ENCODE results near the gene EZR.

The EZR gene

DNA sequence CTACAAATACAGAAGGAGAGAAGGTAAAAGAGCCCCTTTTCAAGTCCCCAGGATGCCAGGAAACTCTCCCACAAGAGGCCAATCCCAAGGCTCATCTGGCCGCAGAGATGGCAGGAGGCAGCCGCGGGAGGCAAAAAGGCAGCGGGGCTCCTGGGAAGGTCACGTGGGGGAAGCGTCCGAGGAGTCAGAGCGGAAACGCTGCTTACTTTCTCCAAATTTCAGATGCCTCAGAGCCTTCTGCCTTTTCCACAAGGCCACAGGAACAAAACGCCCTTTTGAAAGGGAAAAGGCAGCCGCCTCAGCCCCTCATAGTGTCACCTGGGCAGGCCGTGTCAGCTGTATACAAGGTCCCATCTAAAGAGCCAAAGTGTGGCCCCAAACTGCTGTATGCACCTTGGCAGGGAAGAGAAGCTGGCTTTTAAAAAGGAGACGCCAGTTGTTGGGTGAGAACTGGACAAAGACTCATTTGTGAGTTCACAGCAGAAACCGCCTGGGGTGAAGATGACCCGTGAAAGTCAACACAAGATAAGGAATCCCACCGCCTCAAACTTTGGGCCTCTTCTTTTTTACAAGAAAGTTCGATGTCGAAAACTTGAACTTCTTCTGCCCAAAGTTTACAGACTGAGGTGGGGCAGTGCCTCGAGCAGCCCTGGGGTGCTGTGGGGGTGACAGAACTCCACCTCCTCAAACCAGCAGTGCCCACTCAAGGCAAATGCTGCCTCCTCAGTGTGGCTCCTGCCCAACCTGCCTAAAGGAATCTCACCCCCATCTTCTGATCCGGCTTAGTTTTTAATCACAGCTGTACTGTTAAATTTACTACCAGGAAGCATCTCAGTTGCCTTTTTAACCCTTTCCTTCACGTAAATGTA is 45.4 kb downstream of the EZR start (continued):
- TF ChIP-seq GLIS1 (tag by site-specific recombination; IDR thresholded peaks at IDR 0.05): no peak
- TF ChIP-seq ZNF776 (tag by site-specific recombination; IDR thresholded peaks at IDR 0.05; ENCODE audit: borderline replicate concordance): no peak
- no peak for TF ChIP-seq WT1 (tag by site-specific recombination; IDR thresholded peaks at IDR 0.05)
- TF ChIP-seq, protein P1, sequence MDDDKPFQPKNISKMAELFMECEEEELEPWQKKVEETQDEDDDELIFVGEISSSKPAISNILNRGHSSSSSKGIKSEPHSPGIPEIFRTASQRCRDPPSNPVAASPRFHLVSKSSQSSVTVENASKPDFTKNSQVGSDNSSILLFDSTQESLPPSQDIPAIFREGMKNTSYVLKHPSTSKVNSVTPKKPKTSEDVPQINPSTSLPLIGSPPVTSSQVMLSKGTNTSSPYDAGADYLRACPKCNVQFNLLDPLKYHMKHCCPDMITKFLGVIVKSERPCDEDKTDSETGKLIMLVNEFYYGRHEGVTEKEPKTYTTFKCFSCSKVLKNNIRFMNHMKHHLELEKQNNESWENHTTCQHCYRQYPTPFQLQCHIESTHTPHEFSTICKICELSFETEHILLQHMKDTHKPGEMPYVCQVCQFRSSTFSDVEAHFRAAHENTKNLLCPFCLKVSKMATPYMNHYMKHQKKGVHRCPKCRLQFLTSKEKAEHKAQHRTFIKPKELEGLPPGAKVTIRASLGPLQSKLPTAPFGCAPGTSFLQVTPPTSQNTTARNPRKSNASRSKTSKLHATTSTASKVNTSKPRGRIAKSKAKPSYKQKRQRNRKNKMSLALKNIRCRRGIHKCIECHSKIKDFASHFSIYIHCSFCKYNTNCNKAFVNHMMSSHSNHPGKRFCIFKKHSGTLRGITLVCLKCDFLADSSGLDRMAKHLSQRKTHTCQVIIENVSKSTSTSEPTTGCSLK (tag by site-specific recombination; IDR thresholded peaks at IDR 0.05): no peak
- TF ChIP-seq, protein P2, sequence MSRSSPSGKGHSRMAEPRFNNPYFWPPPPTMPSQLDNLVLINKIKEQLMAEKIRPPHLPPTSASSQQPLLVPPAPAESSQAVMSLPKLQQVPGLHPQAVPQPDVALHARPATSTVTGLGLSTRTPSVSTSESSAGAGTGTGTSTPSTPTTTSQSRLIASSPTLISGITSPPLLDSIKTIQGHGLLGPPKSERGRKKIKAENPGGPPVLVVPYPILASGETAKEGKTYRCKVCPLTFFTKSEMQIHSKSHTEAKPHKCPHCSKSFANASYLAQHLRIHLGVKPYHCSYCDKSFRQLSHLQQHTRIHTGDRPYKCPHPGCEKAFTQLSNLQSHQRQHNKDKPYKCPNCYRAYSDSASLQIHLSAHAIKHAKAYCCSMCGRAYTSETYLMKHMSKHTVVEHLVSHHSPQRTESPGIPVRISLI (tag by site-specific recombination; IDR thresholded peaks at IDR 0.05): no peak
- TF ChIP-seq ZNF157 (tag by site-specific recombination; IDR thresholded peaks at IDR 0.05): no peak
- TF ChIP-seq, protein P3, sequence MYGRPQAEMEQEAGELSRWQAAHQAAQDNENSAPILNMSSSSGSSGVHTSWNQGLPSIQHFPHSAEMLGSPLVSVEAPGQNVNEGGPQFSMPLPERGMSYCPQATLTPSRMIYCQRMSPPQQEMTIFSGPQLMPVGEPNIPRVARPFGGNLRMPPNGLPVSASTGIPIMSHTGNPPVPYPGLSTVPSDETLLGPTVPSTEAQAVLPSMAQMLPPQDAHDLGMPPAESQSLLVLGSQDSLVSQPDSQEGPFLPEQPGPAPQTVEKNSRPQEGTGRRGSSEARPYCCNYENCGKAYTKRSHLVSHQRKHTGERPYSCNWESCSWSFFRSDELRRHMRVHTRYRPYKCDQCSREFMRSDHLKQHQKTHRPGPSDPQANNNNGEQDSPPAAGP (tag by site-specific recombination; IDR thresholded peaks at IDR 0.05): no peak
- TF ChIP-seq ZNF391 (tag by site-specific recombination; IDR thresholded peaks at IDR 0.05; ENCODE audit: borderline replicate concordance, low read depth): no peak
- TF ChIP-seq, protein P4, sequence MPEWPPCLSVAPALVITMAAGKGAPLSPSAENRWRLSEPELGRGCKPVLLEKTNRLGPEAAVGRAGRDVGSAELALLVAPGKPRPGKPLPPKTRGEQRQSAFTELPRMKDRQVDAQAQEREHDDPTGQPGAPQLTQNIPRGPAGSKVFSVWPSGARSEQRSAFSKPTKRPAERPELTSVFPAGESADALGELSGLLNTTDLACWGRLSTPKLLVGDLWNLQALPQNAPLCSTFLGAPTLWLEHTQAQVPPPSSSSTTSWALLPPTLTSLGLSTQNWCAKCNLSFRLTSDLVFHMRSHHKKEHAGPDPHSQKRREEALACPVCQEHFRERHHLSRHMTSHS (tag by site-specific recombination; IDR thresholded peaks at IDR 0.05): no peak
- TF ChIP-seq, protein P5, sequence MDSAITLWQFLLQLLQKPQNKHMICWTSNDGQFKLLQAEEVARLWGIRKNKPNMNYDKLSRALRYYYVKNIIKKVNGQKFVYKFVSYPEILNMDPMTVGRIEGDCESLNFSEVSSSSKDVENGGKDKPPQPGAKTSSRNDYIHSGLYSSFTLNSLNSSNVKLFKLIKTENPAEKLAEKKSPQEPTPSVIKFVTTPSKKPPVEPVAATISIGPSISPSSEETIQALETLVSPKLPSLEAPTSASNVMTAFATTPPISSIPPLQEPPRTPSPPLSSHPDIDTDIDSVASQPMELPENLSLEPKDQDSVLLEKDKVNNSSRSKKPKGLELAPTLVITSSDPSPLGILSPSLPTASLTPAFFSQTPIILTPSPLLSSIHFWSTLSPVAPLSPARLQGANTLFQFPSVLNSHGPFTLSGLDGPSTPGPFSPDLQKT (IDR thresholded peaks at IDR 0.05; ENCODE audit: borderline replicate concordance, low read depth, low read length): no peak

DNA sequence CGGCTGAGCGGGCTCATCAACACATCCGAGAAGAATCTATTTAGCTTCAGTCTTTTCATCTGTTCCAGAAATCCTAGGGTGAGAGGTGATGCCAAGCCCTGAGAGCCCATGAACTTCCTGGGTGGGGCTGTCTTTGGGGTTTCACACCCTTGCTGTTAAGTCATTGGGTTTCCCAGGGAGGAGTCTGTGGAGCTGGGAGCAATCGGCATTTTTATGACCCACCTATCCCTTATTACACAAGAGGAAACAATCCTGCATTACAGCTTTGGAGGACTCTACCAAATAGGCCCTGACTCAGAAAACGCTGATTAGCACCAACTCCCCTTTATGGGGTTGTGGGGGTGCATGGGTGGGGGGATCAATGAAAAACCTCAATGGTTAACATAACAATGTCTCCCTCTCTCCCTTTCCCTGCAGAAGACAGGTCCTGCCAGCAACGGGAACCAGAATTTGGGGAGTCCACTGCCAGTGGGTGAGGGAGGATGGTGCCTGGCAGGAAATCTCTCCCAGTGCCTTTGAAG is 46.3 kb downstream of the EZR start:
- H3K9me3 ChIP-seq (ENCODE audit: control insufficient read depth, insufficient read depth, low read depth, low read length): no peaks in the 10 kb centered on the region
- TF ChIP-seq, protein P3 (tag by site-specific recombination; IDR thresholded peaks at IDR 0.05): no peak
- TF ChIP-seq, protein P6, sequence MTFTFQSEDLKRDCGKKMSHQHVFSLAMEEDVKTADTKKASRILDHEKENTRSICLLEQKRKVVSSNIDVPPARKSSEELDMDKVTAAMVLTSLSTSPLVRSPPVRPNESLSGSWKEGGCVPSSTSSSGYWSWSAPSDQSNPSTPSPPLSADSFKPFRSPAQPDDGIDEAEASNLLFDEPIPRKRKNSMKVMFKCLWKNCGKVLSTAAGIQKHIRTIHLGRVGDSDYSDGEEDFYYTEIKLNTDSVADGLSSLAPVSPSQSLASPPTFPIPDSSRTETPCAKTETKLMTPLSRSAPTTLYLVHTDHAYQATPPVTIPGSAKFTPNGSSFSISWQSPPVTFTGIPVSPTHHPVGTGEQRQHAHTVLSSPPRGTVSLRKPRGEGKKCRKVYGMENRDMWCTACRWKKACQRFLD (tag by site-specific recombination; IDR thresholded peaks at IDR 0.05): no peak
- TF ChIP-seq, protein P7, sequence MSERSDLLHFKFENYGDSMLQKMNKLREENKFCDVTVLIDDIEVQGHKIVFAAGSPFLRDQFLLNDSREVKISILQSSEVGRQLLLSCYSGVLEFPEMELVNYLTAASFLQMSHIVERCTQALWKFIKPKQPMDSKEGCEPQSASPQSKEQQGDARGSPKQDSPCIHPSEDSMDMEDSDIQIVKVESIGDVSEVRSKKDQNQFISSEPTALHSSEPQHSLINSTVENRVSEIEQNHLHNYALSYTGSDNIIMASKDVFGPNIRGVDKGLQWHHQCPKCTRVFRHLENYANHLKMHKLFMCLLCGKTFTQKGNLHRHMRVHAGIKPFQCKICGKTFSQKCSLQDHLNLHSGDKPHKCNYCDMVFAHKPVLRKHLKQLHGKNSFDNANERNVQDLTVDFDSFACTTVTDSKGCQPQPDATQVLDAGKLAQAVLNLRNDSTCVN (tag by site-specific recombination; optimal IDR thresholded peaks at IDR 0.05): no peak
- TF ChIP-seq, protein P8, sequence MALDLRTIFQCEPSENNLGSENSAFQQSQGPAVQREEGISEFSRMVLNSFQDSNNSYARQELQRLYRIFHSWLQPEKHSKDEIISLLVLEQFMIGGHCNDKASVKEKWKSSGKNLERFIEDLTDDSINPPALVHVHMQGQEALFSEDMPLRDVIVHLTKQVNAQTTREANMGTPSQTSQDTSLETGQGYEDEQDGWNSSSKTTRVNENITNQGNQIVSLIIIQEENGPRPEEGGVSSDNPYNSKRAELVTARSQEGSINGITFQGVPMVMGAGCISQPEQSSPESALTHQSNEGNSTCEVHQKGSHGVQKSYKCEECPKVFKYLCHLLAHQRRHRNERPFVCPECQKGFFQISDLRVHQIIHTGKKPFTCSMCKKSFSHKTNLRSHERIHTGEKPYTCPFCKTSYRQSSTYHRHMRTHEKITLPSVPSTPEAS (tag by site-specific recombination; IDR thresholded peaks at IDR 0.05): no peak
- TF ChIP-seq KLF1 (tag by site-specific recombination; IDR thresholded peaks at IDR 0.05): peak; percentile 45; the same call in 1 of the 2 replicates
- H3K36me3 ChIP-seq (ENCODE audit: control insufficient read depth in 2 of 2, insufficient read depth in 1 of 2, low read length in 2 of 2): peaks cover 35 to 100% of the 10 kb centered on the region in 2 experiments
- POLR2A ChIA-PET: interaction anchor here (0.8 kb wide), 1 partner anchor 97 kb away, joined by 3 read pairs; no protein-coding TSS in a partner anchor
- H3K4me1 ChIP-seq (ENCODE audit: control insufficient read depth, insufficient read depth, low read length): no peaks in the 10 kb centered on the region
- CTCF ChIA-PET: interaction anchor here (0.6 to 1.1 kb wide), 4 partner anchors 17 to 201 kb away, joined by 3 to 5 read pairs (median 4); no protein-coding TSS in a partner anchor
- no peak overlapping the region for H3K27ac ChIP-seq (ENCODE audit: extremely low read depth, low read depth, low read length)
- no peak overlapping the region for H3K4me3 ChIP-seq (ENCODE audit: low read depth, low read length)

Measured in HEK293 (cell line).